HAP-1 (cell line): ENCODE results near the gene COPS8.

Experiments used
- DNase-seq, 2 experiments: peaks; one replicate each; pipeline ENCODE4 v3.0.0-alpha.2; 2016 to 2020; ENCODE audit warnings: low spot score in 2 of 2
- H3K27me3 ChIP-seq: fragments of 250-450 bp; sonication (Bioruptor Pico); 2 replicates; pipeline ENCODE4 v1.5.1; 2020; ENCODE audit warnings: low read depth, mild to moderate bottlenecking, moderate library complexity
- H3K36me3 ChIP-seq: fragments of 250-450 bp; sonication (Bioruptor Pico); replicated peaks from 2 replicates; pipeline ENCODE4 v1.5.1; 2020; ENCODE audit warnings: mild to moderate bottlenecking
- H3K4me1 ChIP-seq: fragments of 250-450 bp; sonication (Bioruptor Pico); 2 replicates; pipeline ENCODE4 v1.5.1; 2020; ENCODE audit warnings: mild to moderate bottlenecking
- H3K4me3 ChIP-seq: fragments of 250-450 bp; sonication (Bioruptor Pico); 2 replicates; pipeline ENCODE4 v1.5.1; 2020; ENCODE audit warnings: mild to moderate bottlenecking, moderate library complexity
- H3K9me3 ChIP-seq: fragments of 250-450 bp; sonication (Bioruptor Pico); 2 replicates; pipeline ENCODE4 v1.5.1; 2020; ENCODE audit warnings: mild to moderate bottlenecking, moderate library complexity
- in situ Hi-C: fragments of 300-500 bp; cut with MboI; formaldehyde crosslinking; loops from 3 replicates; pipeline ENCODE4 v1.14.3; 2020; ENCODE audit warnings: low sequenced_read_pairs, inconsistent platforms, mixed read lengths

Gene COPS8

GRCh38 chr2:237097911-237098702, 12.4 kb downstream of the COPS8 start:
- no peaks in the 10 kb centered on the region for H3K27me3 ChIP-seq
- peaks cover 53% of the 10 kb centered on the region for H3K36me3 ChIP-seq
- no peaks in the 10 kb centered on the region for H3K4me1 ChIP-seq
- in situ Hi-C loops, result no loop called here
- H3K4me3 ChIP-seq, result no peak overlapping the region
- no peak for DNase-seq
- no peaks in the 10 kb centered on the region for H3K9me3 ChIP-seq

GRCh38 chr2:237099804-237100203, 14.1 kb downstream of the COPS8 start:
- H3K4me3 ChIP-seq, result no peak overlapping the region
- DNase-seq, result no peak
- H3K9me3 ChIP-seq, result no peaks in the 10 kb centered on the region
- in situ Hi-C loops, result no loop called here
- H3K27me3 ChIP-seq, result no peaks in the 10 kb centered on the region
- H3K36me3 ChIP-seq, result peaks cover 49% of the 10 kb centered on the region
- no peaks in the 10 kb centered on the region for H3K4me1 ChIP-seq

- no peak for DNase-seq
- no peak overlapping the region for H3K4me3 ChIP-seq
- H3K36me3 ChIP-seq, result peaks cover 36% of the 10 kb centered on the region
- no peaks in the 10 kb centered on the region for H3K9me3 ChIP-seq
- H3K27me3 ChIP-seq, result no peaks in the 10 kb centered on the region
- no peaks in the 10 kb centered on the region for H3K4me1 ChIP-seq
- in situ Hi-C loops, result no loop called here
Observed at GRCh38 chr2:237101118-237101979, 15.7 kb downstream of the COPS8 start.

- H3K9me3 ChIP-seq, result no peaks in the 10 kb centered on the region
- H3K27me3 ChIP-seq, result no peaks in the 10 kb centered on the region
- H3K4me1 ChIP-seq, result no peaks in the 10 kb centered on the region
- no peak overlapping the region for H3K4me3 ChIP-seq
- H3K36me3 ChIP-seq, result peaks cover 28% of the 10 kb centered on the region
- DNase-seq, result no peak
- in situ Hi-C loops, result no loop called here
Observed at GRCh38 chr2:237102428-237102827, 16.7 kb downstream of the COPS8 start.

GRCh38 chr2:237109421-237109934, 23.8 kb downstream of the COPS8 start:
- in situ Hi-C loops, result no loop called here
- H3K36me3 ChIP-seq, result no peaks in the 10 kb centered on the region
- H3K27me3 ChIP-seq, result no peaks in the 10 kb centered on the region
- DNase-seq, result no peak
- no peak overlapping the region for H3K4me3 ChIP-seq
- H3K4me1 ChIP-seq, result no peaks in the 10 kb centered on the region
- no peaks in the 10 kb centered on the region for H3K9me3 ChIP-seq

GRCh38 chr2:237113026-237113795, 27.5 kb downstream of the COPS8 start:
- Histone ChIP-seq H3K9me3 (no peaks in the 10 kb centered on the region), H3K4me1 (no peaks in the 10 kb centered on the region), H3K36me3 (no peaks in the 10 kb centered on the region), H3K4me3 (no peak overlapping the region), H3K27me3 (no peaks in the 10 kb centered on the region)
- DNase-seq, result no peak
- in situ Hi-C loops, result no loop called here

GRCh38 chr2:237115870-237116269, 30.2 kb downstream of the COPS8 start:
- H3K4me3 ChIP-seq, result no peak overlapping the region
- no peaks in the 10 kb centered on the region for H3K36me3 ChIP-seq
- H3K4me1 ChIP-seq, result no peaks in the 10 kb centered on the region
- H3K9me3 ChIP-seq, result no peaks in the 10 kb centered on the region
- in situ Hi-C loops, result no loop called here
- no peak for DNase-seq
- H3K27me3 ChIP-seq, result no peaks in the 10 kb centered on the region

- no peaks in the 10 kb centered on the region for H3K36me3 ChIP-seq
- no peaks in the 10 kb centered on the region for H3K27me3 ChIP-seq
- in situ Hi-C loops, result no loop called here
- H3K4me3 ChIP-seq, result no peak overlapping the region
- no peaks in the 10 kb centered on the region for H3K9me3 ChIP-seq
- no peak for DNase-seq
- H3K4me1 ChIP-seq, result no peaks in the 10 kb centered on the region
Observed at GRCh38 chr2:237116431-237116830, 30.7 kb downstream of the COPS8 start.

GRCh38 chr2:237118025-237118424, 32.3 kb downstream of the COPS8 start:
- Histone ChIP-seq H3K4me3 (no peak overlapping the region), H3K27me3 (no peaks in the 10 kb centered on the region), H3K9me3 (no peaks in the 10 kb centered on the region), H3K36me3 (no peaks in the 10 kb centered on the region), H3K4me1 (no peaks in the 10 kb centered on the region)
- in situ Hi-C loops, result no loop called here
- DNase-seq, result no peak

GRCh38 chr2:237118561-237119155, 33.0 kb downstream of the COPS8 start:
- Histone ChIP-seq H3K36me3 (no peaks in the 10 kb centered on the region), H3K27me3 (no peaks in the 10 kb centered on the region), H3K4me1 (no peaks in the 10 kb centered on the region), H3K9me3 (no peaks in the 10 kb centered on the region), H3K4me3 (no peak overlapping the region)
- in situ Hi-C loops, result no loop called here
- DNase-seq, result no peak

- Histone ChIP-seq H3K27me3 (no peaks in the 10 kb centered on the region), H3K4me1 (no peaks in the 10 kb centered on the region), H3K4me3 (no peak overlapping the region), H3K36me3 (no peaks in the 10 kb centered on the region), H3K9me3 (no peaks in the 10 kb centered on the region)
- no peak for DNase-seq
- in situ Hi-C loops, result no loop called here
Observed at GRCh38 chr2:237120916-237121315, 35.2 kb downstream of the COPS8 start.

- in situ Hi-C loops, result no loop called here
- DNase-seq, result no peak
- H3K4me3 ChIP-seq, result no peak overlapping the region
Observed at GRCh38 chr2:237121321-237121720, 35.6 kb downstream of the COPS8 start.

GRCh38 chr2:237122214-237122666, 36.6 kb downstream of the COPS8 start:
- Histone ChIP-seq H3K27me3 (no peaks in the 10 kb centered on the region), H3K4me3 (no peak overlapping the region), H3K9me3 (no peaks in the 10 kb centered on the region), H3K4me1 (no peaks in the 10 kb centered on the region), H3K36me3 (no peaks in the 10 kb centered on the region)
- peak; percentile 20 to 67 for DNase-seq
- in situ Hi-C loops, result no loop called here

More at GRCh38 chr2:237121321-237121720, 35.6 kb downstream of the COPS8 start:
- H3K9me3 ChIP-seq, result no peaks in the 10 kb centered on the region
- H3K27me3 ChIP-seq, result no peaks in the 10 kb centered on the region
- H3K4me1 ChIP-seq, result no peaks in the 10 kb centered on the region
- no peaks in the 10 kb centered on the region for H3K36me3 ChIP-seq
